AG04450 (cell line): ENCODE measurements around the gene TANGO2. TPM values are rescaled to one million over a fixed set of nuclear protein-coding genes. Genes with fewer than 3 reads are reported as not detected.

Source experiments
- CTCF ChIA-PET: fragments of 300-600, 350-600 bp; formaldehyde crosslinking; extraction: SDS; loops from one replicate; lab custom pipeline; 2022; ENCODE audit warnings: antibody characterized with exemption, inconsistent platforms; lab: Charles Lee
- POLR2A ChIA-PET: fragments of 350-600 bp; formaldehyde crosslinking; extraction: SDS; loops from one replicate; lab custom pipeline; 2021; ENCODE audit warnings: antibody characterized with exemption, inconsistent platforms; lab: Yijun Ruan, JAX
- DNase-seq: peaks from one replicate; pipeline ENCODE4 v3.0.0-alpha.2; 2011; ENCODE audit warnings: low read depth, low spot score
- H3K27ac ChIP-seq: one replicate; pipeline ENCODE4 v1.5.1; 2012; ENCODE audit warnings: low read depth, low read length, control low read depth
- H3K27me3 ChIP-seq: one replicate; pipeline ENCODE4 v1.6.0; 2012; ENCODE audit warnings: low read length; ENCODE audit not compliant: control insufficient read depth, insufficient read depth
- H3K4me3 ChIP-seq: 2 replicates; pipeline ENCODE4 v1.5.1; 2011; ENCODE audit warnings: mild to moderate bottlenecking, low read depth, low read length, control low read depth
- H3K9me3 ChIP-seq: 2 replicates; pipeline ENCODE4 v1.5.1; 2012; ENCODE audit warnings: low read length; ENCODE audit not compliant: control insufficient read depth, insufficient read depth
- CTCF ChIP-seq: IDR thresholded peaks from 2 replicates; pipeline ENCODE4 v1.5.1; 2011; ENCODE audit warnings: low read depth, low read length, control low read depth, inconsistent platforms
- polyA plus RNA-seq: library from polyadenylated mRNA; depleted of rRNA; stranded (reverse); fragments of >200 nt; gene quantifications from 2 replicates; pipeline ENCODE4 v1.2.3, GENCODE V29; 2011

Gene TANGO2
- polyA plus RNA-seq, 1 experiment = 21.3 TPM

- POLR2A ChIA-PET = interaction anchor here (0.8 kb wide), 1 partner anchor 16 kb away, joined by 3 read pairs; no protein-coding TSS in a partner anchor
- DNase-seq = no peak
- CTCF ChIA-PET = interaction anchor here (1.0 to 2.8 kb wide), 3 partner anchors 11 to 32 kb away, joined by 3 to 9 read pairs (median 5); no protein-coding TSS in a partner anchor
- no peak for TF ChIP-seq CTCF
- Histone ChIP-seq H3K9me3 (peaks cover 9% of the 10 kb centered on the region), H3K27ac (no peak overlapping the region), H3K27me3 (no peaks in the 10 kb centered on the region), H3K4me3 (no peak overlapping the region)
Observed at GRCh38 chr22:20002636-20003035, 18.3 kb upstream of the TANGO2 start.

DNA sequence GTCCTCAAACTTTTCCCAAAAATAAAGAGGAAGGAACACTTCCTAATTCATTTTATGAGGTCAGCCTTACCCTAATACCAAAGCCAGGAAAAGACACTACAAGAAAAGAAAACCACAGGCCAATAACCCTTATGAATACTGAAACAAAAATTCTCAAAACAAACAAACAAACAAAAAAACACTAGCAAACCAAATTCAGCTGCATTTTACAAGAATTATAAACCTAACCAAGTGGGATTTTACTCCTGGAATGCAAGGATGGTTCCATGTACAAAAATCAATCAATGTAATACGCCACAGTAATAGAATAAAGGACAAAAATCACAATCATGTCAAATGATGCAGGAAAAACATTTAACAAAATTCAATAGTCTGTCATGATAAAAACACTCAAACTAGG is 17.6 kb upstream of the TANGO2 start:
- no peak for TF ChIP-seq CTCF
- Histone ChIP-seq H3K27me3 (peaks cover 2% of the 10 kb centered on the region), H3K27ac (no peak overlapping the region), H3K4me3 (no peak overlapping the region), H3K9me3 (peaks cover 9% of the 10 kb centered on the region)
- ChIA-PET POLR2A (no interaction called here), CTCF (interaction anchor here (2.8 kb wide), 1 partner anchor 10 kb away, joined by 9 read pairs; no protein-coding TSS in a partner anchor)
- no peak for DNase-seq

- peaks cover 2% of the 10 kb centered on the region for H3K27me3 ChIP-seq
- no peak overlapping the region for H3K27ac ChIP-seq
- DNase-seq = no peak
- ChIA-PET POLR2A (no interaction called here), CTCF (no interaction called here)
- peaks cover 9% of the 10 kb centered on the region for H3K9me3 ChIP-seq
- no peak for TF ChIP-seq CTCF
- no peak overlapping the region for H3K4me3 ChIP-seq
Observed at GRCh38 chr22:20004464-20004863, 16.4 kb upstream of the TANGO2 start.

DNA sequence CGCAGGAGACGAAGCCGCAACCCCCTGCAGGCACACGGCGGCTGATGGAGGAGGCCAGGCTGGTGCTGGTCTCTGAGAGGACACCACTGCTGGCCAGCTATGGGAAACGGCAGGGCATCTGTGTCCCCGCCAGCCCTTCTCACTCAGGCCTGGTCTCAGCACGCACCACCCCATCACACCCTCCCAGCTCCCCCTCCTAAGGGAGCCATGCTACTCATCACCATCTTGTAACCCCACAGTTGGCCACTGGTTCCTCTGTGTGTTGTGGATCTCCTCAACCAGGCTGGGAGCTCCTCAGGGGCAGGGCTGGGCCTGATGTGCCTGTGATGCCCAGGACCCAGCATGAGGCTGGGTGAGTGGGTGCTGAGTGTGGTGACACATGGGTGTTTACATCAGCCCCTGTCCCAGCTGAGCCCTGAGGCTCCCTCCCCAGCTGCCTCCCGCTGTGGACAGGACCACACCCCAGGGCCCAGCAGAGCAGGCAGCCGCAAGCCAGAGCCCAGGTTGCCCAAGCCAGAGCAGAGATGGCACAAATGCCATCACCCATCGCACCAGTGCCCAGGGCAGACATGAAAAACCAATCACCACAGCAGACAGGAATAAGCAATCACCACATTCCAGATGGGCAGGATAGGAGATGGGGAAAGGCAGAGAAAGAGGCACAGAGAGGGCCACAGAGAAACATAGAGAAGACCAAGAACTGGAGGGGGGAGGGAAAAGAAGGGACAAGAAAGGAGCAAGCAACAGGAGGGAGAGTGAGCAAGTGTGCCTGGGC is 12.5 kb upstream of the TANGO2 start:
- POLR2A ChIA-PET = interaction anchor here (0.6 kb wide), 1 partner anchor 71 kb away, joined by 4 read pairs; no protein-coding TSS in a partner anchor
- H3K4me3 ChIP-seq = no peak overlapping the region
- no peak overlapping the region for H3K27ac ChIP-seq
- TF ChIP-seq CTCF = no peak
- H3K9me3 ChIP-seq = peaks cover 2% of the 10 kb centered on the region
- CTCF ChIA-PET = no interaction called here
- H3K27me3 ChIP-seq = peaks cover 2% of the 10 kb centered on the region
- no peak for DNase-seq

GRCh38 chr22:20009018-20009491 is 11.9 kb upstream of the TANGO2 start:
- DNase-seq = no peak

More at GRCh38 chr22:20009018-20009491, 11.9 kb upstream of the TANGO2 start:
- peaks cover 2% of the 10 kb centered on the region for H3K9me3 ChIP-seq
- no peak for TF ChIP-seq CTCF
- CTCF ChIA-PET = no interaction called here
- H3K4me3 ChIP-seq = no peak overlapping the region
- POLR2A ChIA-PET = no interaction called here
- peaks cover 2% of the 10 kb centered on the region for H3K27me3 ChIP-seq
- no peak overlapping the region for H3K27ac ChIP-seq
